HepG2 (cell line): ENCODE results near the gene APOC4. TPM values are rescaled to one million over a fixed set of nuclear protein-coding genes. Genes with fewer than 3 reads are reported as not detected.

ENCODE experiments used
- BORCS8-MEF2B ChIP-seq: sonication (generic); formaldehyde crosslinking; IDR thresholded peaks from 2 replicates; pipeline ENCODE4 v1.8.0; 2022; ENCODE audit warnings: mild to moderate bottlenecking, missing genetic modification reagents
- BRCA1 ChIP-seq: sonication (generic); formaldehyde crosslinking; IDR thresholded peaks from 2 replicates; pipeline ENCODE4 v1.4.0; 2020; ENCODE audit warnings: missing genetic modification reagents
- CREB1 ChIP-seq, 2 experiments: fragments of 450-650 bp in 1 of 2; IDR thresholded peaks; 2 replicates each; pipeline ENCODE4 v1.6.1; 2016 to 2017; ENCODE audit warnings: control low read depth in 1 of 2, mild to moderate bottlenecking in 1 of 2, missing compliant biosample characterization in 1 of 2, missing genetic modification characterization in 1 of 2
- CSRNP2 ChIP-seq: sonication (generic); formaldehyde crosslinking; conservative IDR thresholded peaks from 2 replicates; pipeline ENCODE4 v1.8.0; 2022; ENCODE audit warnings: low read depth, missing genetic modification reagents
- ELF4 ChIP-seq: sonication (generic); formaldehyde crosslinking; IDR thresholded peaks from 2 replicates; pipeline ENCODE4 v1.5.0; 2020; ENCODE audit warnings: missing genetic modification reagents, mild to moderate bottlenecking, moderate library complexity, borderline replicate concordance
- GTF2F1 ChIP-seq: fragments of 150-350 bp; IDR thresholded peaks from 2 replicates; pipeline ENCODE4 v1.6.1; 2014; ENCODE audit warnings: low read length
- HINFP ChIP-seq: sonication (generic); formaldehyde crosslinking; IDR thresholded peaks from 2 replicates; pipeline ENCODE4 v1.4.0; 2020; ENCODE audit warnings: low read depth, mild to moderate bottlenecking, missing genetic modification reagents
- HNF4G ChIP-seq, 2 experiments: sonication (generic) in 1 of 2; formaldehyde crosslinking in 1 of 2; IDR thresholded peaks; 2 replicates each; pipeline versions ENCODE4 v1.4.0 to v1.6.1; 2011 to 2020; ENCODE audit warnings: borderline replicate concordance in 2 of 2, low read depth in 2 of 2, mild to moderate bottlenecking in 2 of 2, low read length in 1 of 2, missing genetic modification reagents in 1 of 2, moderate library complexity in 1 of 2
- JDP2 ChIP-seq: sonication (generic); formaldehyde crosslinking; IDR thresholded peaks from 2 replicates; pipeline ENCODE4 v1.8.1; 2022; ENCODE audit warnings: missing genetic modification reagents, borderline replicate concordance
- KDM2A ChIP-seq: sonication (generic); formaldehyde crosslinking; IDR thresholded peaks from 2 replicates; pipeline ENCODE4 v1.4.0; 2020; ENCODE audit warnings: low read depth, missing genetic modification reagents, borderline replicate concordance
- NCOA1 ChIP-seq: sonication (generic); formaldehyde crosslinking; IDR thresholded peaks from 2 replicates; pipeline ENCODE4 v1.9.0; 2021; ENCODE audit warnings: missing genetic modification reagents
- NR2F6 ChIP-seq, 2 experiments: IDR thresholded peaks; 2 replicates each; pipeline ENCODE4 v1.6.1; 2016; ENCODE audit warnings: antibody characterized with exemption in 1 of 2, mild to moderate bottlenecking in 1 of 2
- PITX1 ChIP-seq: sonication (generic); formaldehyde crosslinking; IDR thresholded peaks from 2 replicates; pipeline ENCODE4 v1.5.1; 2020; ENCODE audit warnings: mild to moderate bottlenecking, missing genetic modification reagents
- PPARG ChIP-seq: conservative IDR thresholded peaks from 2 replicates; pipeline ENCODE4 v1.6.1; 2016; ENCODE audit warnings: missing biosample characterization, missing genetic modification reagents
- RARG ChIP-seq: sonication (generic); formaldehyde crosslinking; IDR thresholded peaks from 2 replicates; pipeline ENCODE4 v1.4.0; 2020; ENCODE audit warnings: low read depth, mild to moderate bottlenecking, missing genetic modification reagents
- SNRNP70 ChIP-seq: fragments of 200-400 bp; formaldehyde crosslinking; IDR thresholded peaks from 2 replicates; pipeline ENCODE4 v1.6.1; 2017; ENCODE audit warnings: mild to moderate bottlenecking, low read depth, low read length, moderate library complexity
- TBP ChIP-seq: sonication (generic); formaldehyde crosslinking; IDR thresholded peaks from 2 replicates; pipeline ENCODE4 v1.5.0; 2020; ENCODE audit warnings: missing genetic modification reagents
- TBX3 ChIP-seq: fragments of 450-650 bp; IDR thresholded peaks from 2 replicates; pipeline ENCODE4 v1.6.1; 2017; ENCODE audit warnings: antibody characterized with exemption, mild to moderate bottlenecking, inconsistent platforms, borderline replicate concordance
- TEAD3 ChIP-seq: optimal IDR thresholded peaks from 2 replicates; pipeline ENCODE3; 2016; ENCODE audit warnings: borderline replicate concordance
- ZNF160 ChIP-seq: sonication (generic); formaldehyde crosslinking; IDR thresholded peaks from 2 replicates; pipeline ENCODE4 v1.8.0; 2022; ENCODE audit warnings: mild to moderate bottlenecking, inconsistent platforms, missing genetic modification reagents
- ZNF232 ChIP-seq: sonication (generic); formaldehyde crosslinking; IDR thresholded peaks from 2 replicates; pipeline ENCODE4 v1.4.0; 2020; ENCODE audit warnings: missing genetic modification reagents, borderline replicate concordance
- ZNF414 ChIP-seq: sonication (generic); formaldehyde crosslinking; IDR thresholded peaks from 2 replicates; pipeline ENCODE4 v1.5.0; 2020; ENCODE audit warnings: missing genetic modification reagents
- ZNF549 ChIP-seq: sonication (generic); formaldehyde crosslinking; IDR thresholded peaks from 2 replicates; pipeline ENCODE4 v1.5.0; 2020; ENCODE audit warnings: missing genetic modification reagents
- ZNF567 ChIP-seq: sonication (generic); formaldehyde crosslinking; IDR thresholded peaks from 2 replicates; pipeline ENCODE4 v1.8.1; 2023; ENCODE audit warnings: mild to moderate bottlenecking, missing genetic modification reagents, borderline replicate concordance
- ZNF639 ChIP-seq: conservative IDR thresholded peaks from 2 replicates; pipeline ENCODE4 v1.6.1; 2018; ENCODE audit warnings: missing genetic modification reagents
- ZNF709 ChIP-seq: sonication (generic); formaldehyde crosslinking; IDR thresholded peaks from 2 replicates; pipeline ENCODE4 v1.5.0; 2020; ENCODE audit warnings: mild to moderate bottlenecking, missing genetic modification reagents
- ZNF788 ChIP-seq: sonication (generic); formaldehyde crosslinking; IDR thresholded peaks from 2 replicates; pipeline ENCODE4 v1.5.0; 2020; ENCODE audit warnings: mild to moderate bottlenecking, missing genetic modification reagents, borderline replicate concordance
- polyA plus RNA-seq, 8 experiments: library from polyadenylated mRNA; depleted of rRNA in 3 of 8; stranded (reverse) in 7 of 8; unstranded in 1 of 8; fragments of >200 nt; fragmentation: Illumina TruSeq in 4 of 8; extraction: Trizol in 4 of 8; gene quantifications; 2 replicates each; pipeline versions ENCODE4 v1.2.1 to v1.2.3, GENCODE V29; 2011 to 2016; ENCODE audit warnings: low read depth in 4 of 8, missing spikeins in 1 of 8, mixed read lengths in 1 of 8; ENCODE audit not compliant: insufficient read depth in 1 of 8
- total RNA-seq, 5 experiments: library from RNA; depleted of rRNA; stranded (reverse); fragments of >200 nt; fragmentation: Illumina TruSeq; extraction: Trizol; gene quantifications; 2 replicates each; pipeline ENCODE4 v1.2.3, GENCODE V29; 2016; ENCODE audit warnings: low read depth in 1 of 5

The APOC4 gene
- total and polyA plus RNA-seq, 2 of the 13 experiments (the other 11 are each of a cell fraction or from before 2014, with no cell fraction given): 0.46 TPM; not detected in 1

- TF ChIP-seq HNF4G (IDR thresholded peaks at IDR 0.05; ENCODE audit: borderline replicate concordance, low read depth, low read length) (no peak), HNF4G (CRISPR knock-in tag; IDR thresholded peaks at IDR 0.05; ENCODE audit: borderline replicate concordance, low read depth) (peak; percentile 66; the same call in 1 of the 2 replicates), RARG (CRISPR knock-in tag) (no peak), ZNF567 (no peak), BORCS8-MEF2B (peak; percentile 45; the same call in 1 of the 2 replicates), ZNF549 (no peak), GTF2F1 (no peak), ZNF709 (CRISPR knock-in tag) (no peak), BRCA1 (CRISPR knock-in tag) (no peak), ZNF639 (no peak), KDM2A (peak; percentile 43), NR2F6 (IDR thresholded peaks at IDR 0.05) (peak; percentile 80), NR2F6 (CRISPR knock-in tag; IDR thresholded peaks at IDR 0.05) (peak; percentile 93), CREB1 (IDR thresholded peaks at IDR 0.05) (0 out of 2 replicates have a peak, but pooled peaks have one; percentile 6), CREB1 (CRISPR knock-in tag; IDR thresholded peaks at IDR 0.05) (no peak), SNRNP70 (no peak), TBP (CRISPR knock-in tag) (no peak), CSRNP2 (no peak), ZNF160 (no peak), ZNF414 (CRISPR knock-in tag) (0 out of 2 replicates have a peak, but pooled peaks have one; percentile 60), PPARG (CRISPR knock-in tag) (peak; percentile 57), JDP2 (CRISPR knock-in tag) (no peak; the same call in 1 of the 2 replicates), ZNF232 (CRISPR knock-in tag) (0 out of 2 replicates have a peak, but pooled peaks have one; percentile 13), TEAD3 (CRISPR knock-in tag) (peak; percentile 84), HINFP (CRISPR knock-in tag) (no peak), ELF4 (CRISPR knock-in tag) (no peak), TBX3 (no peak; the same call in 1 of the 2 replicates), PITX1 (CRISPR knock-in tag) (peak; percentile 63), ZNF788 (CRISPR knock-in tag) (peak; percentile 70; the same call in 1 of the 2 replicates), NCOA1 (CRISPR knock-in tag) (no peak)
Observed at GRCh38 chr19:44912854-44913253, 29.2 kb upstream of the APOC4 start (continued).
